ENCODE data around the gene MANBA. TPM values are rescaled to one million over a fixed set of nuclear protein-coding genes. Genes with fewer than 3 reads are reported as not detected.

The MANBA gene
- total and polyA plus RNA-seq, 2 of the 13 experiments (the other 11 are each of a cell fraction or from before 2014, with no cell fraction given) = 11.7 to 33.3 TPM

DNA sequence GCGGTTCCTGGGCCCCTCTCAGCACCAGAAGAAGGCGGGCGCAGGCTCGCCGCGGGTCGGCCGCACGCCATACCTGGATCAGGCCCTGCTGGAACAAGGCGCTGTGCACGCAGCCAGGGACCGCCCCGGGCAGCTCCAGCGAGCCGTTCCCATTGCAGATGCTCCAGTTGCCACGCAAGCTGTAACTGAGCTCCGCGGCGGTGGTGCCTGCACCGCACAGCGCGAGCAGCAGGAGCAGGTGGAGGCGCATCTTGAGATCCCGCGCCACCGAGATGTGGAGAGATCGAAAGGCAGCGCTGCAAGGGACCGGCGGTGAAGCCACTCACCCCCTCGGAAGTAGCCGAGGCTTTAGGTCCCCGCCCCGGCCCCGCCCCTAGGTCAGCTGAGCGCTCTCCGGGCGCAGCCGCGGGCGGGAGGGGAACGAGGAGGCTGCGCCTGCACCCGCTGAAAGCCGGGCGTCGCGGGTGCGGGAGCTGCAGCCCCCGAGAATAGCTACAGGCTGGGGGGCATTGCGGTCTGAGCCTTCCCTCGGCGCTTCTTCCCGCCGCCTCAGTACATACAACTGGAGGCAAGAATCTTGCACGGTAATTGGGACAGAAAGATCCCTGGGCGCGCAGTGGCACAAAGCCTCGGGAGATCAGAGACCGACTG is at the start of gene MANBA (continued):
- TF ChIP-seq FLYWCH1 (CRISPR knock-in tag; IDR thresholded peaks at IDR 0.05) = 0 out of 2 replicates have a peak, but pooled peaks have one; percentile 46
- TF ChIP-seq, protein P1, sequence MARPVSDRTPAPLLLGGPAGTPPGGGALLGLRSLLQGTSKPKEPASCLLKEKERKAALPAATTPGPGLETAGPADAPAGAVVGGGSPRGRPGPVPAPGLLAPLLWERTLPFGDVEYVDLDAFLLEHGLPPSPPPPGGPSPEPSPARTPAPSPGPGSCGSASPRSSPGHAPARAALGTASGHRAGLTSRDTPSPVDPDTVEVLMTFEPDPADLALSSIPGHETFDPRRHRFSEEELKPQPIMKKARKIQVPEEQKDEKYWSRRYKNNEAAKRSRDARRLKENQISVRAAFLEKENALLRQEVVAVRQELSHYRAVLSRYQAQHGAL (CRISPR knock-in tag; IDR thresholded peaks at IDR 0.05; ENCODE audit: not compliant biosample characterization) = no peak
- TF ChIP-seq, protein P2, sequence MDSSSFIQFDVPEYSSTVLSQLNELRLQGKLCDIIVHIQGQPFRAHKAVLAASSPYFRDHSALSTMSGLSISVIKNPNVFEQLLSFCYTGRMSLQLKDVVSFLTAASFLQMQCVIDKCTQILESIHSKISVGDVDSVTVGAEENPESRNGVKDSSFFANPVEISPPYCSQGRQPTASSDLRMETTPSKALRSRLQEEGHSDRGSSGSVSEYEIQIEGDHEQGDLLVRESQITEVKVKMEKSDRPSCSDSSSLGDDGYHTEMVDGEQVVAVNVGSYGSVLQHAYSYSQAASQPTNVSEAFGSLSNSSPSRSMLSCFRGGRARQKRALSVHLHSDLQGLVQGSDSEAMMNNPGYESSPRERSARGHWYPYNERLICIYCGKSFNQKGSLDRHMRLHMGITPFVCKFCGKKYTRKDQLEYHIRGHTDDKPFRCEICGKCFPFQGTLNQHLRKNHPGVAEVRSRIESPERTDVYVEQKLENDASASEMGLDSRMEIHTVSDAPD (CRISPR knock-in tag; IDR thresholded peaks at IDR 0.05) = 0 out of 2 replicates have a peak, but pooled peaks have one; percentile 14
- TF ChIP-seq FOXC1 (CRISPR knock-in tag; IDR thresholded peaks at IDR 0.05; ENCODE audit: borderline replicate concordance) = peak; percentile 68
- TF ChIP-seq, protein P3, sequence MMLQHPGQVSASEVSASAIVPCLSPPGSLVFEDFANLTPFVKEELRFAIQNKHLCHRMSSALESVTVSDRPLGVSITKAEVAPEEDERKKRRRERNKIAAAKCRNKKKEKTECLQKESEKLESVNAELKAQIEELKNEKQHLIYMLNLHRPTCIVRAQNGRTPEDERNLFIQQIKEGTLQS (CRISPR knock-in tag; IDR thresholded peaks at IDR 0.05) = 0 out of 2 replicates have a peak, but pooled peaks have one; percentile 14
- 0 out of 2 replicates have a peak, but pooled peaks have one; percentile 59 for TF ChIP-seq ARID2 (CRISPR knock-in tag; IDR thresholded peaks at IDR 0.05; ENCODE audit: borderline replicate concordance)
- TF ChIP-seq ZNF460 (CRISPR knock-in tag; IDR thresholded peaks at IDR 0.05; ENCODE audit: borderline replicate concordance) = peak; percentile 32; the same call in 1 of the 2 replicates
- peak; percentile 77; the same call in 1 of the 2 replicates for TF ChIP-seq ZNF776 (CRISPR knock-in tag; IDR thresholded peaks at IDR 0.05)
- TF ChIP-seq ZNF180 (CRISPR knock-in tag; IDR thresholded peaks at IDR 0.05; ENCODE audit: borderline replicate concordance, low read depth) = no peak
- TF ChIP-seq NKX3-1 (CRISPR knock-in tag; IDR thresholded peaks at IDR 0.05) = 0 out of 2 replicates have a peak, but pooled peaks have one; percentile 31
- peak; percentile 67; the same call in 1 of the 2 replicates for TF ChIP-seq ZNF501 (CRISPR knock-in tag; IDR thresholded peaks at IDR 0.05)
- no peak; the same call in 1 of the 2 replicates for TF ChIP-seq MAFG (CRISPR knock-in tag; IDR thresholded peaks at IDR 0.05)
- peak; percentile 55; the same call in 1 of the 2 replicates for TF ChIP-seq ZNF547 (CRISPR knock-in tag; IDR thresholded peaks at IDR 0.05)
- no peak for TF ChIP-seq ZNF3 (CRISPR knock-in tag; IDR thresholded peaks at IDR 0.05)
- no peak; the same call in 1 of the 2 replicates for TF ChIP-seq KDM5A (IDR thresholded peaks at IDR 0.05; ENCODE audit: borderline replicate concordance, low read length)
- no peak for TF ChIP-seq RAD51 (IDR thresholded peaks at IDR 0.05; ENCODE audit: borderline replicate concordance)
- no peak for TF ChIP-seq KLF11 (CRISPR knock-in tag; IDR thresholded peaks at IDR 0.05)
- TF ChIP-seq KDM3A (CRISPR knock-in tag; IDR thresholded peaks at IDR 0.05; ENCODE audit: low read depth) = peak; percentile 91; the same call in 1 of the 2 replicates
- TF ChIP-seq, protein P4, sequence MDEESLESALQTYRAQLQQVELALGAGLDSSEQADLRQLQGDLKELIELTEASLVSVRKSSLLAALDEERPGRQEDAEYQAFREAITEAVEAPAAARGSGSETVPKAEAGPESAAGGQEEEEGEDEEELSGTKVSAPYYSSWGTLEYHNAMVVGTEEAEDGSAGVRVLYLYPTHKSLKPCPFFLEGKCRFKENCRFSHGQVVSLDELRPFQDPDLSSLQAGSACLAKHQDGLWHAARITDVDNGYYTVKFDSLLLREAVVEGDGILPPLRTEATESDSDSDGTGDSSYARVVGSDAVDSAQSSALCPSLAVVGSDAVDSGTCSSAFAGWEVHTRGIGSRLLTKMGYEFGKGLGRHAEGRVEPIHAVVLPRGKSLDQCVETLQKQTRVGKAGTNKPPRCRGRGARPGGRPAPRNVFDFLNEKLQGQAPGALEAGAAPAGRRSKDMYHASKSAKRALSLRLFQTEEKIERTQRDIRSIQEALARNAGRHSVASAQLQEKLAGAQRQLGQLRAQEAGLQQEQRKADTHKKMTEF (CRISPR knock-in tag; IDR thresholded peaks at IDR 0.05) = peak; percentile 70
- no peak for TF ChIP-seq ZNF567 (CRISPR knock-in tag; IDR thresholded peaks at IDR 0.05; ENCODE audit: borderline replicate concordance)
- TF ChIP-seq FOXJ3 (CRISPR knock-in tag; IDR thresholded peaks at IDR 0.05; ENCODE audit: borderline replicate concordance) = peak; percentile 63; the same call in 1 of the 2 replicates
- no peak for TF ChIP-seq ZNF484 (CRISPR knock-in tag; IDR thresholded peaks at IDR 0.05; ENCODE audit: borderline replicate concordance, low read depth)
- TF ChIP-seq, protein P5, sequence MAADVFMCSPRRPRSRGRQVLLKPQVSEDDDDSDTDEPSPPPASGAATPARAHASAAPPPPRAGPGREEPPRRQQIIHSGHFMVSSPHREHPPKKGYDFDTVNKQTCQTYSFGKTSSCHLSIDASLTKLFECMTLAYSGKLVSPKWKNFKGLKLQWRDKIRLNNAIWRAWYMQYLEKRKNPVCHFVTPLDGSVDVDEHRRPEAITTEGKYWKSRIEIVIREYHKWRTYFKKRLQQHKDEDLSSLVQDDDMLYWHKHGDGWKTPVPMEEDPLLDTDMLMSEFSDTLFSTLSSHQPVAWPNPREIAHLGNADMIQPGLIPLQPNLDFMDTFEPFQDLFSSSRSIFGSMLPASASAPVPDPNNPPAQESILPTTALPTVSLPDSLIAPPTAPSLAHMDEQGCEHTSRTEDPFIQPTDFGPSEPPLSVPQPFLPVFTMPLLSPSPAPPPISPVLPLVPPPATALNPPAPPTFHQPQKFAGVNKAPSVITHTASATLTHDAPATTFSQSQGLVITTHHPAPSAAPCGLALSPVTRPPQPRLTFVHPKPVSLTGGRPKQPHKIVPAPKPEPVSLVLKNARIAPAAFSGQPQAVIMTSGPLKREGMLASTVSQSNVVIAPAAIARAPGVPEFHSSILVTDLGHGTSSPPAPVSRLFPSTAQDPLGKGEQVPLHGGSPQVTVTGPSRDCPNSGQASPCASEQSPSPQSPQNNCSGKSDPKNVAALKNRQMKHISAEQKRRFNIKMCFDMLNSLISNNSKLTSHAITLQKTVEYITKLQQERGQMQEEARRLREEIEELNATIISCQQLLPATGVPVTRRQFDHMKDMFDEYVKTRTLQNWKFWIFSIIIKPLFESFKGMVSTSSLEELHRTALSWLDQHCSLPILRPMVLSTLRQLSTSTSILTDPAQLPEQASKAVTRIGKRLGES (CRISPR knock-in tag; IDR thresholded peaks at IDR 0.05; ENCODE audit: borderline replicate concordance) = no peak
